Upper lobe of left lung (tissue), 4 donors: ENCODE results near the gene VSTM4.

Experiments
- CTCF ChIP-seq, 6 experiments: fragments of 450-650 bp in 4 of 6; fragments of 200-600 bp in 2 of 6; sonication (generic) in 2 of 6; IDR thresholded peaks; one replicate each; pipeline ENCODE4 v1.5.1; 2016 to 2019; ENCODE audit warnings: antibody characterized with exemption in 6 of 6
- POLR2A ChIP-seq, 4 donors: fragments of 450-650 bp; IDR thresholded peaks; one replicate each; pipeline ENCODE4 v1.5.1; 2016 to 2017; ENCODE audit warnings: antibody characterized with exemption in 4 of 4, mild to moderate bottlenecking in 2 of 4
- POLR2AphosphoS5 ChIP-seq, 2 donors: sonication (generic); formaldehyde crosslinking; IDR thresholded peaks; one replicate each; pipeline ENCODE4 v1.5.1; 2017; ENCODE audit warnings: antibody characterized with exemption in 2 of 2

- no peak for TF ChIP-seq POLR2A (IDR thresholded peaks at IDR 0.05)
- no peak for TF ChIP-seq CTCF (IDR thresholded peaks at IDR 0.05)
- no peak for TF ChIP-seq POLR2AphosphoS5 (IDR thresholded peaks at IDR 0.05)
These were observed 78.7 kb downstream of the VSTM4 start for GRCh38 chr10:49036638-49037037.
